GM21360 (cell line): ENCODE data around the gene GYPA.
"Not testable (repeated sequence)": the region's sequence is repeated elsewhere in the genome, so short reads cannot be mapped to it uniquely, and the experiment has no call there.

Experiments
- ATAC-seq: cut with Tn5 transposase; IDR thresholded peaks from one replicate; pipeline ENCODE4 v1.9.1; 2021; ENCODE audit warnings: mild to moderate bottlenecking, moderate library complexity; ENCODE audit not compliant: unreplicated experiment

GYPA gene

GRCh38 chr4:144129336-144129875 lies 11.1 kb downstream of the GYPA start:
- not testable (repeated sequence) for ATAC-seq

- not testable (repeated sequence) for ATAC-seq
These were observed 11.7 kb downstream of the GYPA start for GRCh38 chr4:144128709-144129320.

- ATAC-seq: not testable (repeated sequence)
These were observed 15.4 kb downstream of the GYPA start for GRCh38 chr4:144125109-144125508.

GRCh38 chr4:144123982-144124635 lies 16.4 kb downstream of the GYPA start:
- not testable (repeated sequence) for ATAC-seq

GRCh38 chr4:144123269-144123668 lies 17.2 kb downstream of the GYPA start:
- ATAC-seq: not testable (repeated sequence)

GRCh38 chr4:144119752-144120151 lies 20.8 kb downstream of the GYPA start:
- not testable (repeated sequence) for ATAC-seq

GRCh38 chr4:144115519-144115918 lies 25.0 kb downstream of the GYPA start:
- ATAC-seq: no peak

- no peak for ATAC-seq
These were observed 27.0 kb downstream of the GYPA start for GRCh38 chr4:144113546-144113945.

GRCh38 chr4:144104509-144105130 lies 35.9 kb downstream of the GYPA start:
- ATAC-seq: no peak

- ATAC-seq: not testable (repeated sequence)
These were observed 42.7 kb downstream of the GYPA start for GRCh38 chr4:144097776-144098175.

GRCh38 chr4:144093995-144094394 lies 46.5 kb downstream of the GYPA start:
- not testable (repeated sequence) for ATAC-seq

GRCh38 chr4:144091181-144091580 lies 49.3 kb downstream of the GYPA start:
- not testable (repeated sequence) for ATAC-seq

- no peak for ATAC-seq
These were observed 49.8 kb downstream of the GYPA start for GRCh38 chr4:144090744-144091143.

GRCh38 chr4:144082053-144082452 lies 58.5 kb downstream of the GYPA start:
- ATAC-seq: not testable (repeated sequence)

GRCh38 chr4:144080135-144080534 lies 60.4 kb downstream of the GYPA start:
- not testable (repeated sequence) for ATAC-seq

GRCh38 chr4:144078746-144079145 lies 61.8 kb downstream of the GYPA start:
- not testable (repeated sequence) for ATAC-seq

GRCh38 chr4:144061556-144061955 lies 79.0 kb downstream of the GYPA start:
- not testable (repeated sequence) for ATAC-seq

- not testable (repeated sequence) for ATAC-seq
These were observed 80.2 kb downstream of the GYPA start for GRCh38 chr4:144060234-144060859.
